B cell (primary cell): ENCODE results near the gene PHEX. TPM values are rescaled to one million over a fixed set of nuclear protein-coding genes. Genes with fewer than 3 reads are reported as not detected.

Source experiments
- ATAC-seq: fragments of 200-7000 bp; cut with Tn5 transposase; one replicate; pipeline ENCODE4 v1.10.0; 2021; ENCODE audit warnings: low read depth, mild to moderate bottlenecking, moderate number of reproducible peaks, moderate library complexity
- CTCF ChIA-PET: fragments of 350-600 bp; sonication (Branson Sonifier 250); formaldehyde crosslinking; loops from one replicate; lab custom pipeline; 2021; ENCODE audit warnings: antibody characterized with exemption, inconsistent platforms; lab: Charles Lee
- POLR2A ChIA-PET: fragments of 350-600 bp; sonication (Branson Sonifier 250); formaldehyde crosslinking; loops from one replicate; lab custom pipeline; 2021; ENCODE audit warnings: antibody characterized with exemption; lab: Charles Lee
- DNase-seq: peaks from one replicate; pipeline ENCODE4 v3.0.0; 2013
- H2AFZ ChIP-seq: 2 replicates; pipeline ENCODE4 v1.6.1; 2012; ENCODE audit warnings: mild to moderate bottlenecking, low read depth, low read length; ENCODE audit not compliant: insufficient read depth, poor library complexity, severe bottlenecking
- H3K27ac ChIP-seq, 2 donors: 1 replicate in 1 of 2; 2 replicates in 1 of 2; pipeline ENCODE4 v1.5.1; 2012 to 2013; ENCODE audit warnings: low read length in 2 of 2, mild to moderate bottlenecking in 2 of 2, moderate library complexity in 1 of 2
- H3K27me3 ChIP-seq, 4 experiments: fragments of 200-600 bp in 1 of 4; sonication (generic) in 1 of 4; replicated peaks in 1 of 4; 1 replicate in 2 of 4; 2 replicates in 2 of 4; pipeline versions ENCODE4 v1.6.1 to v1.7.0; 2013 to 2016; ENCODE audit warnings: low read length in 3 of 4, mild to moderate bottlenecking in 2 of 4, mixed read lengths in 1 of 4, moderate library complexity in 1 of 4; ENCODE audit not compliant: insufficient read depth in 4 of 4, control insufficient read depth in 3 of 4; ENCODE audit errors: control extremely low read depth in 1 of 4
- H3K36me3 ChIP-seq, 2 experiments: replicated peaks in 1 of 2; 1 replicate in 1 of 2; 2 replicates in 1 of 2; pipeline versions ENCODE4 v1.6.1 to v1.7.1; 2013; ENCODE audit warnings: low read length in 1 of 2; ENCODE audit not compliant: insufficient read depth in 2 of 2, control insufficient read depth in 1 of 2; ENCODE audit errors: control extremely low read depth in 1 of 2, extremely low read depth in 1 of 2
- H3K4me1 ChIP-seq, 2 donors: fragments of 200-600 bp in 1 of 2; sonication (generic) in 1 of 2; 1 replicate in 1 of 2; 2 replicates in 1 of 2; pipeline versions ENCODE4 v1.5.1 to v1.6.1; 2013 to 2017; ENCODE audit warnings: low read length in 2 of 2; ENCODE audit not compliant: control insufficient read depth in 2 of 2, insufficient read depth in 2 of 2
- H3K4me2 ChIP-seq: replicated peaks from 2 replicates; pipeline ENCODE3; 2012; ENCODE audit warnings: mild to moderate bottlenecking, low read depth, low read length; ENCODE audit not compliant: poor library complexity, severe bottlenecking
- H3K4me3 ChIP-seq, 5 experiments: fragments of 200-600 bp in 1 of 5; sonication (generic) in 1 of 5; 1 replicate in 3 of 5; 2 replicates in 2 of 5; pipeline versions ENCODE4 v1.5.1 to v1.7.0; 2011 to 2016; ENCODE audit warnings: low read length in 4 of 5, mild to moderate bottlenecking in 4 of 5, low read depth in 2 of 5, control low read depth in 1 of 5, moderate library complexity in 1 of 5; ENCODE audit not compliant: insufficient read depth in 1 of 5; ENCODE audit errors: control extremely low read depth in 1 of 5, extremely low read depth in 1 of 5
- H3K79me2 ChIP-seq: fragments of 200-600 bp; sonication (generic); one replicate; pipeline ENCODE4 v1.6.0; 2016; ENCODE audit warnings: low read length; ENCODE audit not compliant: control insufficient read depth, insufficient read depth
- H3K9ac ChIP-seq: fragments of 200-600 bp; sonication (generic); 2 replicates; pipeline ENCODE4 v1.6.1; 2017; ENCODE audit warnings: mild to moderate bottlenecking, low read length, moderate library complexity
- H3K9me3 ChIP-seq, 3 donors: one replicate each; pipeline versions ENCODE4 v1.6.1 to v1.7.1; 2013; ENCODE audit warnings: low read length in 2 of 3; ENCODE audit not compliant: control insufficient read depth in 2 of 3, insufficient read depth in 1 of 3; ENCODE audit errors: control extremely low read depth in 1 of 3
- H4K20me1 ChIP-seq: 2 replicates; pipeline ENCODE4 v1.6.0; 2012; ENCODE audit warnings: mild to moderate bottlenecking, low read length; ENCODE audit not compliant: insufficient read depth, control insufficient read depth, poor library complexity, severe bottlenecking
- H3K27ac Mint-ChIP-seq: one replicate; pipeline ENCODE4 v1.8.0; 2021; ENCODE audit warnings: mixed read lengths
- H3K27me3 Mint-ChIP-seq: one replicate; pipeline ENCODE4 v1.8.0; 2021; ENCODE audit warnings: mixed read lengths
- H3K4me1 Mint-ChIP-seq: one replicate; pipeline ENCODE4 v1.8.0; 2021; ENCODE audit warnings: mixed read lengths
- H3K4me3 Mint-ChIP-seq: one replicate; pipeline ENCODE4 v1.8.0; 2021; ENCODE audit warnings: mixed read lengths
- H3K9me3 Mint-ChIP-seq: one replicate; pipeline ENCODE4 v1.8.0; 2022; ENCODE audit warnings: mixed read lengths; ENCODE audit not compliant: insufficient read depth
- EZH2 ChIP-seq: IDR thresholded peaks from 2 replicates; pipeline ENCODE4 v1.6.1; 2012; ENCODE audit warnings: borderline replicate concordance, low read depth, mild to moderate bottlenecking, moderate library complexity, low read length; ENCODE audit not compliant: insufficient read depth, poor library complexity, severe bottlenecking
- WGBS: methylation state at CpG from one replicate; pipeline ENCODE4 v1.1.5; 2013; ENCODE audit warnings: missing lambda C conversion rate; ENCODE audit not compliant: insufficient coverage; 5-methylcytosine and 5-hydroxymethylcytosine counted together
- intact Hi-C: fragments of 100-400 bp; cut with micrococcal nuclease; formaldehyde crosslinking; loops from one replicate; pipeline ENCODE4 v1.10.0; 2022
- polyA plus RNA-seq: library from polyadenylated mRNA; depleted of rRNA; stranded (reverse); fragments of >200 nt; gene quantifications from 2 replicates; pipeline ENCODE4 v1.2.3, GENCODE V29; 2012
- total RNA-seq, 2 donors: library from RNA; stranded (reverse); fragments of 120-200 nt in 1 of 2; gene quantifications; 1 replicate in 1 of 2; 2 replicates in 1 of 2; pipeline versions ENCODE4 v1.2.3 to v1.2.4, GENCODE V29; 2013 to 2022
- TF ChIP-seq, protein P1 (sequence below): fragments of 200-600 bp; IDR thresholded peaks from one replicate; pipeline ENCODE4 v1.8.0; 2022; ENCODE audit warnings: antibody characterized with exemption, mild to moderate bottlenecking

The PHEX gene
- total and polyA plus RNA-seq, 2 donors (not counting 1 experiment from before 2014, with no cell fraction given): 0.01 to 0.15 TPM

GRCh38 chrX:22047468-22047867 lies 15.3 kb downstream of the PHEX start:
- CTCF ChIA-PET: interaction anchor here (0.6 kb wide), 1 partner anchor 20 kb away, joined by 4 read pairs; no protein-coding TSS in a partner anchor
- TF ChIP-seq, protein P1, sequence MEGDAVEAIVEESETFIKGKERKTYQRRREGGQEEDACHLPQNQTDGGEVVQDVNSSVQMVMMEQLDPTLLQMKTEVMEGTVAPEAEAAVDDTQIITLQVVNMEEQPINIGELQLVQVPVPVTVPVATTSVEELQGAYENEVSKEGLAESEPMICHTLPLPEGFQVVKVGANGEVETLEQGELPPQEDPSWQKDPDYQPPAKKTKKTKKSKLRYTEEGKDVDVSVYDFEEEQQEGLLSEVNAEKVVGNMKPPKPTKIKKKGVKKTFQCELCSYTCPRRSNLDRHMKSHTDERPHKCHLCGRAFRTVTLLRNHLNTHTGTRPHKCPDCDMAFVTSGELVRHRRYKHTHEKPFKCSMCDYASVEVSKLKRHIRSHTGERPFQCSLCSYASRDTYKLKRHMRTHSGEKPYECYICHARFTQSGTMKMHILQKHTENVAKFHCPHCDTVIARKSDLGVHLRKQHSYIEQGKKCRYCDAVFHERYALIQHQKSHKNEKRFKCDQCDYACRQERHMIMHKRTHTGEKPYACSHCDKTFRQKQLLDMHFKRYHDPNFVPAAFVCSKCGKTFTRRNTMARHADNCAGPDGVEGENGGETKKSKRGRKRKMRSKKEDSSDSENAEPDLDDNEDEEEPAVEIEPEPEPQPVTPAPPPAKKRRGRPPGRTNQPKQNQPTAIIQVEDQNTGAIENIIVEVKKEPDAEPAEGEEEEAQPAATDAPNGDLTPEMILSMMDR: no peak
- no peak for TF ChIP-seq EZH2

GRCh38 chrX:22053481-22053880 lies 21.4 kb downstream of the PHEX start:
- Mint-ChIP-seq H3K9me3 (no peaks in the 10 kb centered on the region), H3K27ac (no peak overlapping the region), H3K4me3 (no peak overlapping the region), H3K27me3 (no peaks in the 10 kb centered on the region), H3K4me1 (peaks cover 22% of the 10 kb centered on the region)
- intact Hi-C loops: no loop called here
- H3K36me3 ChIP-seq: no peaks in the 10 kb centered on the region
- H3K27me3 ChIP-seq: no peaks in the 10 kb centered on the region
- H3K4me1 ChIP-seq: peaks cover 18 to 28% of the 10 kb centered on the region in 2 donors
- CTCF ChIA-PET: no interaction called here
- no peak overlapping the region for H2AFZ ChIP-seq
- H3K9ac ChIP-seq: no peak overlapping the region
- no peaks in the 10 kb centered on the region for H3K79me2 ChIP-seq
- ATAC-seq (no peak), DNase-seq (no peak)
- no peak for TF ChIP-seq EZH2
- TF ChIP-seq, protein P1: no peak
- H3K4me2 ChIP-seq: no peak overlapping the region
- no peak overlapping the region for H3K27ac ChIP-seq
- H4K20me1 ChIP-seq: no peaks in the 10 kb centered on the region
- no peak overlapping the region for H3K4me3 ChIP-seq
- no CpG with 5 or more reads among the region's 3 CpGs for WGBS
- no peaks in the 10 kb centered on the region for H3K9me3 ChIP-seq
- POLR2A ChIA-PET: no interaction called here

More at GRCh38 chrX:22047468-22047867, 15.3 kb downstream of the PHEX start:
- intact Hi-C loops: no loop called here
- Histone ChIP-seq H4K20me1 (no peaks in the 10 kb centered on the region), H2AFZ (no peak overlapping the region), H3K4me2 (no peak overlapping the region), H3K27me3 (no peaks in the 10 kb centered on the region), H3K36me3 (no peaks in the 10 kb centered on the region), H3K79me2 (no peaks in the 10 kb centered on the region), H3K4me1 (no peaks in the 10 kb centered on the region), H3K4me3 (no peak overlapping the region), H3K27ac (no peak overlapping the region), H3K9ac (no peak overlapping the region), H3K9me3 (no peaks in the 10 kb centered on the region)
- H3K4me3 Mint-ChIP-seq: no peak overlapping the region
- H3K27ac Mint-ChIP-seq: no peak overlapping the region
- no peak for DNase-seq
- no CpG with 5 or more reads among the region's 2 CpGs for WGBS
- no peaks in the 10 kb centered on the region for H3K27me3 Mint-ChIP-seq
- no peaks in the 10 kb centered on the region for H3K9me3 Mint-ChIP-seq
- H3K4me1 Mint-ChIP-seq: no peaks in the 10 kb centered on the region
- POLR2A ChIA-PET: no interaction called here
- ATAC-seq: no peak
